ENCODE measurements around the gene FBXO24. TPM values are rescaled to one million over a fixed set of nuclear protein-coding genes. Genes with fewer than 3 reads are reported as not detected.
A peak's percentile ranks its signal among the peaks of the same experiment; 100 is the strongest.

FBXO24 gene
- total RNA-seq, 1 donor from 2014 or later, result 0.61 TPM

- peak overlapping the region; percentile 83 for H3K4me3 Mint-ChIP-seq
- no peaks in the 10 kb centered on the region for H3K36me3 Mint-ChIP-seq (ENCODE audit: low read depth)
- no peak for DNase-seq (ENCODE audit: low read depth, low spot score)
- no peak overlapping the region for H3K27ac Mint-ChIP-seq (ENCODE audit: unreplicated experiment)
- no peaks in the 10 kb centered on the region for H3K27me3 Mint-ChIP-seq (ENCODE audit: low read depth)
- peaks cover 46% of the 10 kb centered on the region for H3K4me1 Mint-ChIP-seq
- H3K9me3 Mint-ChIP-seq, result no peaks in the 10 kb centered on the region
- peak; percentile 36 for TF ChIP-seq CTCF (conservative IDR thresholded peaks at IDR 0.05)
Observed at GRCh38 chr7:100588438-100588837, 2.3 kb downstream of the FBXO24 start.

GRCh38 chr7:100589341-100589947, 3.3 kb downstream of the FBXO24 start:
- no peak for DNase-seq (ENCODE audit: low read depth, low spot score)
- H3K27ac Mint-ChIP-seq (ENCODE audit: unreplicated experiment), result no peak overlapping the region
- TF ChIP-seq CTCF (conservative IDR thresholded peaks at IDR 0.05), result no peak
- H3K4me1 Mint-ChIP-seq, result peaks cover 36% of the 10 kb centered on the region
- H3K9me3 Mint-ChIP-seq, result no peaks in the 10 kb centered on the region
- H3K27me3 Mint-ChIP-seq (ENCODE audit: low read depth), result no peaks in the 10 kb centered on the region
- H3K36me3 Mint-ChIP-seq (ENCODE audit: low read depth), result no peaks in the 10 kb centered on the region
- H3K4me3 Mint-ChIP-seq, result peak overlapping the region; percentile 51

DNA sequence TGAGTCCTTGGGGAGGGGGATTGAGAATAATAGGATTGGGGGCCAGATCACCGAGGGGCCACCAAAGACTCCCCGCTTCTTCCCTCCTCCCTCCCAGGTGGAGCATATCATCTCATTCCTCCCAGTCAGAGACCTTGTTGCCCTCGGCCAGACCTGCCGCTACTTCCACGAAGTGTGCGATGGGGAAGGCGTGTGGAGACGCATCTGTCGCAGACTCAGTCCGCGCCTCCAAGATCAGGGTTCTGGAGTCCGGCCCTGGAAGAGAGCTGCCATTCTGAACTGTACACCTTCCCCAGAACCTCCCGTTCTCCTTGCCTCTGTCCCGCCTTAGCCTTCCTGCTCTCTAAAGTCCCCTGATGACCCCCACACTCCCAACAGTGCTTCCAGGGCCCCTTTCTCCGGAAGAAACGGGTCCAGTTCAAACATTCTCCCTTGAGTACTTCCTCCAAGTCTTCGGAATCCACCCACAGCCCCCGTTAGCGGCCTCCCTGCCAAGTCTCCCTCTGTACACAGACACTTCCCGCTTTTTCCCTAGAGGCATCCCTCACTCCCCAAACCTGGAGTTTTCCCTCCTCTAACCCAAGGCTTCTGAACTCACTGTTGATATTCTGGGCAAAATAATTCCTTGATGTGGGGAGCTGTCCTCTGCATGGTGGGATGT, 4.1 kb downstream of the FBXO24 start:
- no peak for DNase-seq (ENCODE audit: low read depth, low spot score)
- Mint-ChIP-seq H3K27me3 (ENCODE audit: low read depth) (no peaks in the 10 kb centered on the region), H3K27ac (ENCODE audit: unreplicated experiment) (no peak overlapping the region), H3K36me3 (ENCODE audit: low read depth) (no peaks in the 10 kb centered on the region), H3K4me3 (peak overlapping the region; percentile 59), H3K4me1 (peaks cover 29% of the 10 kb centered on the region), H3K9me3 (no peaks in the 10 kb centered on the region)
- no peak for TF ChIP-seq CTCF (conservative IDR thresholded peaks at IDR 0.05)

DNA sequence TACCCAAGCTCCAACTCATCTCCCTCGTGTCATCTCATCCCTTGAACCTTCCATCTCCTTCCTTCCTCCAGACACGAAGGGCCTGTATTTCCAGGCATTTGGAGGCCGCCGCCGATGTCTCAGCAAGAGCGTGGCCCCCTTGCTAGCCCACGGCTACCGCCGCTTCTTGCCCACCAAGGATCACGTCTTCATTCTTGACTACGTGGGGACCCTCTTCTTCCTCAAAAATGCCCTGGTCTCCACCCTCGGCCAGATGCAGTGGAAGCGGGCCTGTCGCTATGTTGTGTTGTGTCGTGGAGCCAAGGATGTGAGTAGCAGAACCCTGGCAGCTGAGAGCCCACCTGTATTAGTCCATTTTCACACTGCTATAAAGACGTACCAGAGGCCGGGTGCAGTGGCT, 5.5 kb downstream of the FBXO24 start:
- H3K9me3 Mint-ChIP-seq, result no peaks in the 10 kb centered on the region
- H3K27me3 Mint-ChIP-seq (ENCODE audit: low read depth), result no peaks in the 10 kb centered on the region
- no peaks in the 10 kb centered on the region for H3K36me3 Mint-ChIP-seq (ENCODE audit: low read depth)
- TF ChIP-seq CTCF (conservative IDR thresholded peaks at IDR 0.05), result no peak
- no peak for DNase-seq (ENCODE audit: low read depth, low spot score)
- peaks cover 21% of the 10 kb centered on the region for H3K4me1 Mint-ChIP-seq
- no peak overlapping the region for H3K27ac Mint-ChIP-seq (ENCODE audit: unreplicated experiment)
- H3K4me3 Mint-ChIP-seq, result no peak overlapping the region

GRCh38 chr7:100595188-100595587, 9.1 kb downstream of the FBXO24 start:
- no peak for TF ChIP-seq CTCF (conservative IDR thresholded peaks at IDR 0.05)
- H3K4me1 Mint-ChIP-seq, result peaks cover 5% of the 10 kb centered on the region
- no peaks in the 10 kb centered on the region for H3K27me3 Mint-ChIP-seq (ENCODE audit: low read depth)
- DNase-seq (ENCODE audit: low read depth, low spot score), result no peak
- no peak overlapping the region for H3K4me3 Mint-ChIP-seq
- no peaks in the 10 kb centered on the region for H3K9me3 Mint-ChIP-seq
- H3K27ac Mint-ChIP-seq (ENCODE audit: unreplicated experiment), result peak overlapping the region; percentile 19
- no peaks in the 10 kb centered on the region for H3K36me3 Mint-ChIP-seq (ENCODE audit: low read depth)
